DND-41 (cell line): ENCODE measurements around the gene GRIA4.

Experiments
- ATAC-seq: fragments of 200-7000 bp; cut with Tn5 transposase; 3 replicates; pipeline ENCODE4 v1.9.1; 2021; ENCODE audit warnings: low read depth; ENCODE audit not compliant: insufficient read depth
- DNase-seq: peaks from one replicate; pipeline ENCODE4 v3.0.0-alpha.2; 2020
- H2AFZ ChIP-seq: 2 replicates; pipeline ENCODE4 v1.6.0; 2012; ENCODE audit warnings: low read depth, low read length
- H3K27ac ChIP-seq: 2 replicates; pipeline ENCODE4 v1.5.1; 2012; ENCODE audit warnings: low read length, inconsistent platforms
- H3K27me3 ChIP-seq: fragments of 200-600 bp; sonication (generic); 2 replicates; pipeline ENCODE4 v1.6.0; 2012; ENCODE audit warnings: low read length, mild to moderate bottlenecking, inconsistent platforms; ENCODE audit not compliant: insufficient read depth, poor library complexity
- H3K36me3 ChIP-seq: 2 replicates; pipeline ENCODE4 v1.5.1; 2012; ENCODE audit warnings: low read length, inconsistent platforms; ENCODE audit not compliant: insufficient read depth
- H3K4me1 ChIP-seq: 2 replicates; pipeline ENCODE4 v1.5.1; 2012; ENCODE audit warnings: mild to moderate bottlenecking, low read length; ENCODE audit not compliant: insufficient read depth
- H3K4me2 ChIP-seq: 2 replicates; pipeline ENCODE4 v1.6.0; 2012; ENCODE audit warnings: mild to moderate bottlenecking, moderate library complexity, low read length, inconsistent platforms; ENCODE audit not compliant: insufficient read depth
- H3K4me3 ChIP-seq, 2 experiments: fragments of 200-600 bp in 1 of 2; shearing (Covaris generic) in 1 of 2; 2 replicates each; pipeline ENCODE4 v1.5.1; 2012 to 2016; ENCODE audit warnings: inconsistent platforms in 2 of 2, low read length in 2 of 2, mild to moderate bottlenecking in 2 of 2, low read depth in 1 of 2, moderate library complexity in 1 of 2
- H3K79me2 ChIP-seq: 2 replicates; pipeline ENCODE4 v1.6.0; 2012; ENCODE audit warnings: low read length, inconsistent platforms; ENCODE audit not compliant: insufficient read depth
- H3K9ac ChIP-seq: 2 replicates; pipeline ENCODE4 v1.6.0; 2012; ENCODE audit warnings: low read depth, mild to moderate bottlenecking, inconsistent platforms, low read length, moderate library complexity
- H3K9me3 ChIP-seq: 2 replicates; pipeline ENCODE4 v1.5.1; 2012; ENCODE audit warnings: low read length, moderate library complexity, mild to moderate bottlenecking, inconsistent platforms; ENCODE audit not compliant: insufficient read depth, severe bottlenecking
- H4K20me1 ChIP-seq: 2 replicates; pipeline ENCODE4 v1.6.0; 2012; ENCODE audit warnings: low read length; ENCODE audit not compliant: insufficient read depth
- EZH2 ChIP-seq: IDR thresholded peaks from 3 replicates; pipeline ENCODE4 v1.6.1; 2012; ENCODE audit warnings: borderline replicate concordance, low read depth, mild to moderate bottlenecking, moderate library complexity, low read length, inconsistent platforms; ENCODE audit not compliant: severe bottlenecking
- TF ChIP-seq, protein P1 (sequence below): IDR thresholded peaks from 2 replicates; pipeline ENCODE4 v1.5.1; 2012; ENCODE audit warnings: borderline replicate concordance, low read length, moderate library complexity, mild to moderate bottlenecking; ENCODE audit not compliant: poor library complexity, severe bottlenecking; ENCODE audit errors: extremely low read depth

The GRIA4 gene

DNA sequence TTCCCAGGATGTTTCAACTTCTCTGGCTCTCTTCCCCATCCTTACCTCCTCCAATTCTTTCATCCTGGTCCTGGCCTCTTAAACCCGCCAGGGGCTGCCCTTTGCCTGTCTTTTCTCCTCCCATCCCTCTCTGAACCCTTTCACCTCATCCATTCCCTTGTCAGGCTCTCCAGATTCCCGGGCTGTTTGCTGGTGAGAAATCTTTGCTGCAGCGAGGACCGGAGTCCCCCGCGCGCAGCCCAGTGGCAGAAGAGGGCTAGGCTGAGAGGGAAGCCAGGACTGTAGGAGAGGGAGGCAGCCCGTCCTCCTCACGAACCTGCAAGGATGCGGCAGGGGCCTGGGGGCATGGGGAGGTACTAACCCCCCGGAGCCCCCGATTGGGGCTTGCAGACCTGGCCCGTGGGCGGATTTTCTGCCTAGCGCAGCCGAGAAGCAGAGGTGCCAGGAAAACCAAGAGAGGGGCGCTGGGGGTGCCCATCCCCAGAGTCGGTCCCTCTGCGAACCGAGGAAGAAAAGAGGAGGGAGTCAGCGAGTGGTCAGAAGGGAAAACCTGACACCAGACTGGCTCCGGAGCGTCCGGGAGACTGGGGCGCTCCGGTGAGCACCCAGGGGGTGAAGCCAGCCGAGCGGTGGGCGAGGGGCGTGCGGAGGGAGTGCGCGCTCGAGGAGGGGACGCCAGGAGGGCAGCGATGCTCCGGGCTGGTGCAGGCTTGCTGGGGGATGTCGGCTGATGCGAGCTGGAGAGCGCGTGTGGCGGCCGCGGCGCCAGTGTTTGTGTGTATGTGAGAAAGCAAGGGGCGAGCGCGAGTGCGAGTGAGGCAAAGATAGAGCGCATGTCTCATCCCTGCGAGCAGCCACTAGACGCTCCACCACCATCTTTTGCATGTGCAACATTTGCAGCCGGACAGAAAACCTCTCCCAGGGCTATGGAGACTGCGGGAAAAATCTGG lies at the start of gene GRIA4:
GRIA4 (plus strand) TSS at position 242 of the 950 bp plus-strand sequence. CDS start 925 bp downstream, outside the sequence.
- H3K4me3 ChIP-seq = no peak within 1 kb of the TSS
- H3K9ac ChIP-seq = no peak within 1 kb of the TSS
- H3K27ac ChIP-seq = no peak within 1 kb of the TSS
- H2AFZ ChIP-seq = no peak within 1 kb of the TSS
- H3K9me3 ChIP-seq = no peaks in the 10 kb centered on the region
- DNase-seq (no peak), ATAC-seq (no peak)
- no peaks in the 10 kb centered on the region for H3K27me3 ChIP-seq
- TF ChIP-seq EZH2 = no peak
- TF ChIP-seq, protein P1, sequence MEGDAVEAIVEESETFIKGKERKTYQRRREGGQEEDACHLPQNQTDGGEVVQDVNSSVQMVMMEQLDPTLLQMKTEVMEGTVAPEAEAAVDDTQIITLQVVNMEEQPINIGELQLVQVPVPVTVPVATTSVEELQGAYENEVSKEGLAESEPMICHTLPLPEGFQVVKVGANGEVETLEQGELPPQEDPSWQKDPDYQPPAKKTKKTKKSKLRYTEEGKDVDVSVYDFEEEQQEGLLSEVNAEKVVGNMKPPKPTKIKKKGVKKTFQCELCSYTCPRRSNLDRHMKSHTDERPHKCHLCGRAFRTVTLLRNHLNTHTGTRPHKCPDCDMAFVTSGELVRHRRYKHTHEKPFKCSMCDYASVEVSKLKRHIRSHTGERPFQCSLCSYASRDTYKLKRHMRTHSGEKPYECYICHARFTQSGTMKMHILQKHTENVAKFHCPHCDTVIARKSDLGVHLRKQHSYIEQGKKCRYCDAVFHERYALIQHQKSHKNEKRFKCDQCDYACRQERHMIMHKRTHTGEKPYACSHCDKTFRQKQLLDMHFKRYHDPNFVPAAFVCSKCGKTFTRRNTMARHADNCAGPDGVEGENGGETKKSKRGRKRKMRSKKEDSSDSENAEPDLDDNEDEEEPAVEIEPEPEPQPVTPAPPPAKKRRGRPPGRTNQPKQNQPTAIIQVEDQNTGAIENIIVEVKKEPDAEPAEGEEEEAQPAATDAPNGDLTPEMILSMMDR = no peak
- no peaks in the 10 kb centered on the region for H3K36me3 ChIP-seq
- H4K20me1 ChIP-seq = no peaks in the 10 kb centered on the region
- H3K79me2 ChIP-seq = no peaks in the 10 kb centered on the region
- no peaks in the 10 kb centered on the region for H3K4me1 ChIP-seq
- H3K4me2 ChIP-seq = no peak within 1 kb of the TSS

- no peak overlapping the region for H2AFZ ChIP-seq
- no peak overlapping the region for H3K4me3 ChIP-seq
- no peak overlapping the region for H3K27ac ChIP-seq
- no peaks in the 10 kb centered on the region for H3K9me3 ChIP-seq
- ATAC-seq (no peak), DNase-seq (no peak)
- H3K79me2 ChIP-seq = no peaks in the 10 kb centered on the region
- H3K36me3 ChIP-seq = no peaks in the 10 kb centered on the region
- no peaks in the 10 kb centered on the region for H3K27me3 ChIP-seq
- H3K9ac ChIP-seq = no peak overlapping the region
- no peak overlapping the region for H3K4me2 ChIP-seq
- H3K4me1 ChIP-seq = no peaks in the 10 kb centered on the region
- no peaks in the 10 kb centered on the region for H4K20me1 ChIP-seq
- TF ChIP-seq, protein P1 = no peak
- TF ChIP-seq EZH2 = no peak
These were observed 36.8 kb upstream of the GRIA4 start for GRCh38 chr11:105573091-105573490.

GRCh38 chr11:105574974-105575373 lies 34.9 kb upstream of the GRIA4 start:
- Histone ChIP-seq H3K4me2 (no peak overlapping the region), H3K36me3 (no peaks in the 10 kb centered on the region), H3K79me2 (no peaks in the 10 kb centered on the region), H2AFZ (no peak overlapping the region), H4K20me1 (no peaks in the 10 kb centered on the region), H3K27ac (no peak overlapping the region), H3K4me3 (no peak overlapping the region), H3K9ac (no peak overlapping the region), H3K4me1 (no peaks in the 10 kb centered on the region), H3K9me3 (no peaks in the 10 kb centered on the region), H3K27me3 (no peaks in the 10 kb centered on the region)
- DNase-seq (no peak), ATAC-seq (no peak)
- TF ChIP-seq EZH2 = no peak
- TF ChIP-seq, protein P1 = no peak
